ENCODE measurements around the gene SLC2A11. TPM values are rescaled to one million over a fixed set of nuclear protein-coding genes. Genes with fewer than 3 reads are reported as not detected.

The SLC2A11 gene
- total RNA-seq, result 12.2 and 15.1 TPM in 2 replicates

DNA sequence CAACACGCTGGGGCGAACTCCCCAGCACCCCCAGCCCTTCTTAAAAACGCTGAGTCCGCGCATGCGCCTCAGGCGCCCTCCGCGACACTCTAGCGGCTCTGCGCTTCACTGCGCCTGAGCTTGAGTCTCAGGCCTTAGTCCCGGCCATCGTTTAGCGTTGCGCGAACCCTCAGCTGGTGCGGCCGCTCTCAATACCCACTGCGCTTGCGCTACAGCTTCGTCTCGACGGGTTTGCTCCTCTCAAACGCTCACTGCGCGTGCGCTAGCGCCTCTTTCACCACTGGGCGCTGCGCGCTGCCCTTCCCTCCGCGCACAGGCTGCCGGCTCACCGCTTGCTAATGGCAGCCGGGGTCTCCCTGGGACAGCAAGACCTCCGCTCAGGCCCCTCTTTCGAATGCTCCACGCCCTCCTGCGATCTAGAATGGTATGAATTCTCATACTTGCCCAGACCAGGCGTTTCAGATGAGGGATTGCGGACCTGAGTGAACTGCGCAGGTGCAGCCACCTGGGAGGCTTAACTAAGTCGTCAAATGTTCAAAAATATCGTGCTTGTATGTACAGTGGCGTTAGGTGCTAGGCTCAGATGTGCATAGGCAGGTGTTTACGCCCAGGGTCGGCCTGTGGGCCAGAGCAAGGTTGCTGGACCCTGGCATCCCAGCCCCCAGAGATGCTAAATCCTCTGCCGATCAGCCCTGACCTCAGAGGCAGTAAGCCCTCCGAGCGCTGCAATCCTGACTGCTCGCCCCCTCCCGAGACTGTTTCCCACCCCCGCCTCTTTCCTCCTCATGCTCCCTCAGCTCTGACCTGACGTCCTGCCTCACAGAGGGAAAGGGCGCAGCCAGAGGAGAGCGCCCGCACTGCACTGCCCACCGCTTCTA, at the start of gene SLC2A11:
Gene SLC2A11 (plus strand): TSS at position 270 of the 878 bp plus-strand sequence. CDS start 125 bp downstream, at position 395.
- H3K4me3 ChIP-seq (ENCODE audit: low read depth, low read length), result peak within 1 kb of the TSS; percentile 75
- DNase-seq (ENCODE audit: low read depth), result peak; percentile 97
- TF ChIP-seq, protein P1, sequence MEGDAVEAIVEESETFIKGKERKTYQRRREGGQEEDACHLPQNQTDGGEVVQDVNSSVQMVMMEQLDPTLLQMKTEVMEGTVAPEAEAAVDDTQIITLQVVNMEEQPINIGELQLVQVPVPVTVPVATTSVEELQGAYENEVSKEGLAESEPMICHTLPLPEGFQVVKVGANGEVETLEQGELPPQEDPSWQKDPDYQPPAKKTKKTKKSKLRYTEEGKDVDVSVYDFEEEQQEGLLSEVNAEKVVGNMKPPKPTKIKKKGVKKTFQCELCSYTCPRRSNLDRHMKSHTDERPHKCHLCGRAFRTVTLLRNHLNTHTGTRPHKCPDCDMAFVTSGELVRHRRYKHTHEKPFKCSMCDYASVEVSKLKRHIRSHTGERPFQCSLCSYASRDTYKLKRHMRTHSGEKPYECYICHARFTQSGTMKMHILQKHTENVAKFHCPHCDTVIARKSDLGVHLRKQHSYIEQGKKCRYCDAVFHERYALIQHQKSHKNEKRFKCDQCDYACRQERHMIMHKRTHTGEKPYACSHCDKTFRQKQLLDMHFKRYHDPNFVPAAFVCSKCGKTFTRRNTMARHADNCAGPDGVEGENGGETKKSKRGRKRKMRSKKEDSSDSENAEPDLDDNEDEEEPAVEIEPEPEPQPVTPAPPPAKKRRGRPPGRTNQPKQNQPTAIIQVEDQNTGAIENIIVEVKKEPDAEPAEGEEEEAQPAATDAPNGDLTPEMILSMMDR (IDR thresholded peaks at IDR 0.05; ENCODE audit: insufficient read depth, low read depth, low read length), result peak; percentile 16

- H3K4me3 ChIP-seq (ENCODE audit: low read depth, low read length), result no peak overlapping the region
- no peak for DNase-seq (ENCODE audit: low read depth)
- TF ChIP-seq, protein P1 (IDR thresholded peaks at IDR 0.05; ENCODE audit: insufficient read depth, low read depth, low read length), result no peak
Observed at GRCh38 chr22:23812378-23812777, 45.3 kb upstream of the SLC2A11 start.

DNA sequence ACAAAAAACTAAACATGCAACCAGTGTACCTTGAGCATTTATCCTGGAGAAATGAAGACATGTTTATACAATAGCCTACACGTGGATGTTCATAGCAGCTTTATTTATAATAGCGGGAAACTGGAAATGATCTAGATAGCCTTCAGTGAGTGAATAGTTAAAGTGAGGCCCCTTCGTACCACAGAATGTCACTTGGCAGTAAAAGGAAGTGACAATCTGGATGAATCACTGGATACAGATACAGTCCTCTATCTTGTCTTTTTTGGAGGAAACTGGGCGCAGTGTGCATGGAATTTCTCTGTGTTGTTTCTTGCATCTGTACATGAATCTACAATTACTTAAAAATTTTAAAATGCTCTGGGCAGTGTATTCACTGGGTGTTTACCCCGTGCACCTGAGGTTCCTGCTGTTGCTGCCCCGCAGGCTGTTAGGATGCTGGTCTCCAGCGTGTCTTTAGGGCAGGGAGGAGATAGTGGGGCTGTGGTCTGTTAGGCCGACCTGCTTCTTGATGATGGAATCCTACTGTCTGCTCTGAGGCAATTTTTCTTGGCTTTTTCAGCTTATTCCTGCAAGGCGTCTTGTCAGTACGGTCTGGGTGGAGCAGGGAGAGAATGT, 42.0 kb upstream of the SLC2A11 start:
- TF ChIP-seq, protein P1 (IDR thresholded peaks at IDR 0.05; ENCODE audit: insufficient read depth, low read depth, low read length), result no peak
- no peak for DNase-seq (ENCODE audit: low read depth)
- H3K4me3 ChIP-seq (ENCODE audit: low read depth, low read length), result no peak overlapping the region

DNA sequence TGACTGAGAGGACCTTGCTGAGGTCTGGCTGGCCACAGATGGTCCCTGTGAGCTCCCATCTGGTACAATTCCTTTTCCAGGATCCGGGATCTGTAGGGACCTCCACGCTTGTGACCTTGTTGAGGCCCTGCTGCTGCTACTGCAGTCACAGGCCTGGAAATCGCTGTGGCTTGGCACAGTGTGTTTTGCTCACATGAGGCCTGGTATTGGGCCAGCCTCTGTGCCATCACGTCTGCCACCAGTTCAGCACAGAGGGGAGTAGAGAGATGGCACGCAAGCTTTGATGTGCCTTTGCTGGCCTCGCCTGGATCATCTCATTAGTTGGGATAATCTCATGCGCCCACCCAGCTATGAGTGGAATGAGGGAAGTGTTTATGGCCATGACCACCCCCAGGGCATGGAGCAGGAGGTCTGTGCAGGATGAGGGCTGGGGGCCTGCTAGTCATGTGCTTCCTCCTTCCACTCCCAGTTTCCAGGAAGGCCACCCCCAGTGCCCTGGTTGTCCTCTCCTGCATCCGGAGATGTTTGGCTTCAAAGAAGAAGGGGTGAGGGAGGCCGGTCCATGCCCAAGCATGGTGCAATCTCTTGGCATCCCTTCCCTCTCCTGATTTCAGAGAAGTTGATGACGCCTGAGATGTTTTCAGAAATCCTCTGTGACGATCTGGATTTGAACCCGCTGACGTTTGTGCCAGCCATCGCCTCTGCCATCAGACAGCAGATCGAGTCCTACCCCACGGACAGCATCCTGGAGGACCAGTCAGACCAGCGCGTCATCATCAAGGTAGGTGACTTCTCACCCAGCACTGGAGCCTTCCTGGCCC, 41.3 kb upstream of the SLC2A11 start:
- DNase-seq (ENCODE audit: low read depth), result no peak
- TF ChIP-seq, protein P1 (IDR thresholded peaks at IDR 0.05; ENCODE audit: insufficient read depth, low read depth, low read length), result no peak
- no peak overlapping the region for H3K4me3 ChIP-seq (ENCODE audit: low read depth, low read length)

DNA sequence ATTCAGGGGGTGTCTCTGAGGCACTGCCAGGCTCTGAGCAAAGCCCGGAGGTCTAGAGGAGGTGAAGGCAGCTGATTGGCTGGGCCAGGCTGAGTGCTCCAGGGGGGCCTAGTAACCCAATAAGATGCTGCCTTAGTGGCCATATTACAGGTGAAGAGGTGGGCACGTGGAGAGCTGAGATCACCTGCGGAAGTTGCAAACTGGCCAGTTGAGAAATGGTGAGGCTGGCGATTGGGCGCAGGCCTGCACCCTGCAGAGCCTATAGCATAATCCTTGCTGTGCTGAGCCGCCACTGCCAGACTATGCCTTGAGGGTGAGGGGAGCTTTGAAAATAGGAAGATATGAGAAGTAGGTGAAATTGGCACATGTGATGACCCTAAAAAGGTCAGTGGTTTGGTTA, 40.5 kb upstream of the SLC2A11 start:
- no peak overlapping the region for H3K4me3 ChIP-seq (ENCODE audit: low read depth, low read length)
- TF ChIP-seq, protein P1 (IDR thresholded peaks at IDR 0.05; ENCODE audit: insufficient read depth, low read depth, low read length), result no peak
- DNase-seq (ENCODE audit: low read depth), result no peak

DNA sequence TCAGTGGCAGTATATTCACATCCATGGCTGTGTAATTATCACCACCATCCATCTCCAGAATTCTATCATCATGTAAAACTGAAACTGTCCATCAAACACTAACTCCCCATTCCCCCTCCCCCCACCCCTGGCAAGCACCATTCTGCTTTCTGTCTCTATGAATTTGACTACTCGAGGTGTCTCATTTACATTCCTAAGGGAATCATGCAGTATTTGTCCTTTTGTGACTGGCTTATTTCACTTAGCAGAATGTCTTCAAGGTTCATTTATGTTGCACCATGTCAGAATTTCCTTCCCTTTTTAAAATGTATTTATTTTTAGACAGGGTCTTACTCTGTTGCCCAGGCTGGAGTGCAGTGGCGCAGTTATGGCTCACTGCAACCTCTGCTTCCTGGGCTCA, 39.1 kb upstream of the SLC2A11 start:
- TF ChIP-seq, protein P1 (IDR thresholded peaks at IDR 0.05; ENCODE audit: insufficient read depth, low read depth, low read length), result no peak
- DNase-seq (ENCODE audit: low read depth), result no peak
- no peak overlapping the region for H3K4me3 ChIP-seq (ENCODE audit: low read depth, low read length)
